ENCODE data around the gene SLC5A2. TPM values are rescaled to one million over a fixed set of nuclear protein-coding genes. Genes with fewer than 3 reads are reported as not detected.

The SLC5A2 gene
- total RNA-seq, 1 donor from 2014 or later: 0.04 TPM

DNA sequence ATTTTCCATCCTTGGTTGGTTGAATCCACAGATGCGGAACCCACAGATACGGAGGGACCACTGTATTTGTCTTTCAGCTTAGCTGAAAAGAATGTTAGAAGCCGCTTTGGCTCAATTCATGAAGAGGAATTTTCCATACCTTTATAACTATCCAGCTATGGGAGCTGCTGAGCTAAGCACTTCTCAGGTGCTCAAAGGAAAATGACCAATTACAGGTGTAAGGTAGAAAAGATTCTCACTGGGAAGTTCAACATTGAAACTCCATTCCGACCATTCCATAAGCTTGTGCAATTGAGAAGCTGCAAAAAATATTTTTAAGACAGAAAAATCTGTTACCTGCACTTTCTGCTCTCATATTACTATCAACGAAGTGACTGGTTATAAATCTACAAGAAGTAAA is 47.5 kb downstream of the SLC5A2 start:
- Histone ChIP-seq H3K4me3 (ENCODE audit: low read depth, low read length) (no peak overlapping the region), H3K27me3 (ENCODE audit: control insufficient read depth, insufficient read depth, low read length) (peaks cover 26% of the 10 kb centered on the region), H3K36me3 (ENCODE audit: control insufficient read depth, insufficient read depth, low read length) (no peaks in the 10 kb centered on the region)
- DNase-seq (ENCODE audit: low read depth): no peak
- no peak for TF ChIP-seq CTCF (IDR thresholded peaks at IDR 0.05; ENCODE audit: insufficient read depth, low read length, poor library complexity, severe bottlenecking)

DNA sequence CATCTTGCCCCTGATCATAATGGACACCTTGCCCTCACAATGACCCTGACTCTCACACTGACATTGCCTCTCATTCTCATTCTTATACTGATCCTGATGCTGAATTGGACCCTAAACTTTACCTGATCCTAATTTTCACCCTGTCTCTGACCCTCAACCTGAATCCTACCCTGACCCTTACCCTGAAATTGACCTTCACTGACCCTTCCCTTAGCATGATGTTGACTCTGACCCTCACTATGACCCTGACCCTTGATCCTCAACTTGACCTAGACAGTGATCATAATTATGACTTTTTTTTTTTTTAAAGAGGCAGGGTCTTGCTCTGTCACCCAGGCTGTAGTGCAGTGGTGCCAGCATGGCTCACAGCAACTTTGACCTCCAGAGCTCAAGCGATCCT is 48.2 kb downstream of the SLC5A2 start:
- DNase-seq (ENCODE audit: low read depth): no peak
- Histone ChIP-seq H3K4me3 (ENCODE audit: low read depth, low read length) (no peak overlapping the region), H3K36me3 (ENCODE audit: control insufficient read depth, insufficient read depth, low read length) (no peaks in the 10 kb centered on the region), H3K27me3 (ENCODE audit: control insufficient read depth, insufficient read depth, low read length) (peaks cover 26% of the 10 kb centered on the region)
- no peak for TF ChIP-seq CTCF (IDR thresholded peaks at IDR 0.05; ENCODE audit: insufficient read depth, low read length, poor library complexity, severe bottlenecking)

- H3K36me3 ChIP-seq (ENCODE audit: control insufficient read depth, insufficient read depth, low read length): no peaks in the 10 kb centered on the region
- peaks cover 30% of the 10 kb centered on the region for H3K27me3 ChIP-seq (ENCODE audit: control insufficient read depth, insufficient read depth, low read length)
- no peak for DNase-seq (ENCODE audit: low read depth)
- TF ChIP-seq CTCF (IDR thresholded peaks at IDR 0.05; ENCODE audit: insufficient read depth, low read length, poor library complexity, severe bottlenecking): no peak
- H3K4me3 ChIP-seq (ENCODE audit: low read depth, low read length): no peak overlapping the region
These were observed 49.2 kb downstream of the SLC5A2 start for GRCh38 chr16:31532120-31532519.

- Histone ChIP-seq H3K36me3 (ENCODE audit: control insufficient read depth, insufficient read depth, low read length) (no peaks in the 10 kb centered on the region), H3K27me3 (ENCODE audit: control insufficient read depth, insufficient read depth, low read length) (peaks cover 33% of the 10 kb centered on the region), H3K4me3 (ENCODE audit: low read depth, low read length) (no peak overlapping the region)
- no peak for DNase-seq (ENCODE audit: low read depth)
- no peak for TF ChIP-seq CTCF (IDR thresholded peaks at IDR 0.05; ENCODE audit: insufficient read depth, low read length, poor library complexity, severe bottlenecking)
These were observed 50.0 kb downstream of the SLC5A2 start for GRCh38 chr16:31532896-31533295.

DNA sequence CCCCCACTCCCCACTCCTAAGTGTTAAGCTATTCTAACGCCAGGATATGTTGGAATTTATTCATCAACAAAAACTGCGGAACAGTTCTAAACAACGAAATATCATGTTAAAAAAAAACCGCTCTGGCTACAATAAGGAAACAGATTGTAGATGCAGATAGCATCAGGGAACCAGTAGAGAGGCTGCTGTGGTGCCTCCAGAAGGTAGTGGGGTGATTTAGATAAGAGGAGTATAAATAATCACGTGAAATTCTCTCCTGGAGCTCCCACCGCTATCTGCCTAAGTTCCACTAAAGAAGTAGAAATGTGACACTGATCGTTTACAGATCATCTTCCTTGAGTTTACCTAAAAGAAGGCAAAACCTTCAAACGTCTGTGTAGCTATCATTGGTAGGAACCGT is 52.8 kb downstream of the SLC5A2 start:
- no peak for TF ChIP-seq CTCF (IDR thresholded peaks at IDR 0.05; ENCODE audit: insufficient read depth, low read length, poor library complexity, severe bottlenecking)
- Histone ChIP-seq H3K4me3 (ENCODE audit: low read depth, low read length) (no peak overlapping the region), H3K36me3 (ENCODE audit: control insufficient read depth, insufficient read depth, low read length) (no peaks in the 10 kb centered on the region), H3K27me3 (ENCODE audit: control insufficient read depth, insufficient read depth, low read length) (peaks cover 10% of the 10 kb centered on the region)
- no peak for DNase-seq (ENCODE audit: low read depth)

GRCh38 chr16:31536804-31537361 is 54.0 kb downstream of the SLC5A2 start:
- no peak for DNase-seq (ENCODE audit: low read depth)
- Histone ChIP-seq H3K27me3 (ENCODE audit: control insufficient read depth, insufficient read depth, low read length) (peaks cover 10% of the 10 kb centered on the region), H3K36me3 (ENCODE audit: control insufficient read depth, insufficient read depth, low read length) (no peaks in the 10 kb centered on the region), H3K4me3 (ENCODE audit: low read depth, low read length) (no peak overlapping the region)
- no peak for TF ChIP-seq CTCF (IDR thresholded peaks at IDR 0.05; ENCODE audit: insufficient read depth, low read length, poor library complexity, severe bottlenecking)
